Nephron (organoid): Measurements from ENCODE around the gene TCEAL3.

Experiments
- H3K27ac Mint-ChIP-seq, 3 experiments: 2 replicates each; pipeline ENCODE4 v1.8.0; 2020; ENCODE audit warnings: mixed read lengths in 3 of 3, mild to moderate bottlenecking in 2 of 3, moderate library complexity in 1 of 3
- H3K27me3 Mint-ChIP-seq: 2 replicates; pipeline ENCODE4 v1.8.0; 2021; ENCODE audit warnings: low read depth, mild to moderate bottlenecking, moderate library complexity, mixed read lengths
- H3K36me3 Mint-ChIP-seq: 2 replicates; pipeline ENCODE4 v1.8.0; 2020; ENCODE audit warnings: low read depth, mixed read lengths
- H3K4me1 Mint-ChIP-seq: 2 replicates; pipeline ENCODE4 v1.8.0; 2020; ENCODE audit warnings: mixed read lengths
- H3K4me3 Mint-ChIP-seq, 3 experiments: 2 replicates each; pipeline ENCODE4 v1.8.0; 2020; ENCODE audit warnings: mild to moderate bottlenecking in 3 of 3, mixed read lengths in 3 of 3, moderate library complexity in 2 of 3
- H3K9me3 Mint-ChIP-seq: 2 replicates; pipeline ENCODE4 v1.8.0; 2020; ENCODE audit warnings: mixed read lengths
- CTCF ChIP-seq, 3 experiments: fragments of 200-600 bp; sonication (generic); IDR thresholded peaks; one replicate each; pipeline ENCODE4 v1.5.0; 2021; ENCODE audit warnings: antibody characterized with exemption in 3 of 3; ENCODE audit not compliant: unreplicated experiment in 3 of 3

TCEAL3 gene

GRCh38 chrX:103571121-103571520, 36.6 kb upstream of the TCEAL3 start:
- Mint-ChIP-seq H3K4me3 (no peak overlapping the region), H3K36me3 (no peaks in the 10 kb centered on the region), H3K4me1 (no peaks in the 10 kb centered on the region), H3K27ac (no peak overlapping the region), H3K9me3 (no peaks in the 10 kb centered on the region), H3K27me3 (no peaks in the 10 kb centered on the region)
- no peak for TF ChIP-seq CTCF (IDR thresholded peaks at IDR 0.05; ENCODE audit: unreplicated experiment in 3 of 3)

- no peak overlapping the region for H3K4me3 Mint-ChIP-seq
- H3K36me3 Mint-ChIP-seq = no peaks in the 10 kb centered on the region
- H3K27ac Mint-ChIP-seq = no peak overlapping the region
- no peaks in the 10 kb centered on the region for H3K9me3 Mint-ChIP-seq
- H3K27me3 Mint-ChIP-seq = no peaks in the 10 kb centered on the region
- no peak for TF ChIP-seq CTCF (IDR thresholded peaks at IDR 0.05; ENCODE audit: unreplicated experiment in 3 of 3)
- H3K4me1 Mint-ChIP-seq = no peaks in the 10 kb centered on the region
These were observed 36.0 kb upstream of the TCEAL3 start for GRCh38 chrX:103571726-103572125.

- Mint-ChIP-seq H3K9me3 (no peaks in the 10 kb centered on the region), H3K27ac (no peak overlapping the region), H3K27me3 (no peaks in the 10 kb centered on the region), H3K36me3 (no peaks in the 10 kb centered on the region), H3K4me3 (no peak overlapping the region), H3K4me1 (no peaks in the 10 kb centered on the region)
- TF ChIP-seq CTCF (IDR thresholded peaks at IDR 0.05; ENCODE audit: unreplicated experiment in 3 of 3) = no peak
These were observed 34.6 kb upstream of the TCEAL3 start for GRCh38 chrX:103573202-103573601.

GRCh38 chrX:103584596-103584995, 23.2 kb upstream of the TCEAL3 start:
- H3K27ac Mint-ChIP-seq = peak overlapping the region; percentile 30 to 95 (median 68)
- H3K27me3 Mint-ChIP-seq = no peaks in the 10 kb centered on the region
- H3K36me3 Mint-ChIP-seq = peaks cover 7% of the 10 kb centered on the region
- TF ChIP-seq CTCF (IDR thresholded peaks at IDR 0.05; ENCODE audit: unreplicated experiment in 3 of 3) = no peak
- peaks cover 10% of the 10 kb centered on the region for H3K9me3 Mint-ChIP-seq
- H3K4me3 Mint-ChIP-seq = peak overlapping the region; percentile 95 to 99 (median 96)
- peaks cover 7% of the 10 kb centered on the region for H3K4me1 Mint-ChIP-seq

- Mint-ChIP-seq H3K9me3 (peaks cover 10% of the 10 kb centered on the region), H3K27ac (peak within 1 kb of the TSS; percentile 95 to 97 (median 97)), H3K27me3 (no peaks in the 10 kb centered on the region), H3K4me3 (peak within 1 kb of the TSS; percentile 95 to 99 (median 96)), H3K36me3 (peaks cover 9% of the 10 kb centered on the region), H3K4me1 (peaks cover 7% of the 10 kb centered on the region)
- TF ChIP-seq CTCF (IDR thresholded peaks at IDR 0.05; ENCODE audit: unreplicated experiment in 3 of 3) = no peak
These were observed 22.1 kb upstream of the TCEAL3 start, which contains the start of gene TCEAL4 for GRCh38 chrX:103585411-103586313. TSS of gene TCEAL4 (plus strand) at chrX:103585515. CDS start at chrX:103586676, 1,161 bp downstream.

GRCh38 chrX:103586314-103586646, 21.5 kb upstream of the TCEAL3 start:
- peaks cover 10% of the 10 kb centered on the region for H3K9me3 Mint-ChIP-seq
- H3K36me3 Mint-ChIP-seq = peaks cover 12% of the 10 kb centered on the region
- no peak for TF ChIP-seq CTCF (IDR thresholded peaks at IDR 0.05; ENCODE audit: unreplicated experiment in 3 of 3)
- peaks cover 7% of the 10 kb centered on the region for H3K4me1 Mint-ChIP-seq
- H3K4me3 Mint-ChIP-seq = peak overlapping the region; percentile 95 to 99 (median 96)
- H3K27me3 Mint-ChIP-seq = no peaks in the 10 kb centered on the region
- H3K27ac Mint-ChIP-seq = peak overlapping the region; percentile 95 to 97 (median 97)
